Upper lobe of left lung (tissue), 6 donors: Measurements from ENCODE around the gene EIF2B5. TPM values are rescaled to one million over a fixed set of nuclear protein-coding genes. Genes with fewer than 3 reads are reported as not detected.
"Not testable (repeated sequence)": the region's sequence is repeated elsewhere in the genome, so short reads cannot be mapped to it uniquely, and the experiment has no call there.

Source experiments
- ATAC-seq, 2 donors: fragments of 200-7000 bp; cut with Tn5 transposase; one replicate each; pipeline ENCODE4 v1.9.1; 2022; ENCODE audit warnings: mild to moderate bottlenecking in 2 of 2, moderate library complexity in 2 of 2; ENCODE audit not compliant: low FRiP score in 2 of 2
- DNase-seq, 2 donors: peaks; one replicate each; pipeline ENCODE4 v3.0.0-alpha.2; 2019 to 2020
- H3K27ac ChIP-seq, 4 donors: fragments of 200-600 bp; sonication (generic); one replicate each; pipeline ENCODE4 v1.5.1; 2016 to 2019
- H3K27me3 ChIP-seq, 4 donors: fragments of 200-600 bp; sonication (generic); one replicate each; pipeline ENCODE4 v1.5.1; 2017 to 2019
- H3K36me3 ChIP-seq, 4 donors: fragments of 200-600 bp; sonication (generic); one replicate each; pipeline ENCODE4 v1.5.1; 2016 to 2019
- H3K4me1 ChIP-seq, 4 donors: fragments of 200-600 bp; sonication (generic); one replicate each; pipeline ENCODE4 v1.5.1; 2018 to 2019
- H3K4me3 ChIP-seq, 4 donors: fragments of 200-600 bp; sonication (generic); one replicate each; pipeline ENCODE4 v1.5.1; 2017 to 2019; ENCODE audit warnings: mild to moderate bottlenecking in 2 of 4, moderate library complexity in 1 of 4
- H3K9me3 ChIP-seq, 4 donors: fragments of 200-600 bp; sonication (generic); one replicate each; pipeline ENCODE4 v1.5.1; 2018 to 2019
- EP300 ChIP-seq, 4 donors: sonication (generic); formaldehyde crosslinking; IDR thresholded peaks; one replicate each; pipeline ENCODE4 v1.5.1; 2017; ENCODE audit warnings: antibody characterized with exemption in 4 of 4, control low read depth in 2 of 4
- POLR2A ChIP-seq, 4 donors: fragments of 450-650 bp; IDR thresholded peaks; one replicate each; pipeline ENCODE4 v1.5.1; 2016 to 2017; ENCODE audit warnings: antibody characterized with exemption in 4 of 4, mild to moderate bottlenecking in 2 of 4
- POLR2AphosphoS5 ChIP-seq, 2 donors: sonication (generic); formaldehyde crosslinking; IDR thresholded peaks; one replicate each; pipeline ENCODE4 v1.5.1; 2017; ENCODE audit warnings: antibody characterized with exemption in 2 of 2
- WGBS, 2 donors: methylation state at CpG; one replicate each; pipeline ENCODE4 v1.1.5; 2017 to 2018; 5-methylcytosine and 5-hydroxymethylcytosine counted together
- total RNA-seq, 6 donors: library from RNA; depleted of rRNA in 4 of 6; stranded (reverse); fragments of >200 nt in 4 of 6; gene quantifications; one replicate each; pipeline versions ENCODE4 v1.1.0 to v1.2.1, GENCODE V29; 2016 to 2021
- TF ChIP-seq, protein P1 (sequence below), 6 experiments: fragments of 450-650 bp in 4 of 6; fragments of 200-600 bp in 2 of 6; sonication (generic) in 2 of 6; IDR thresholded peaks; one replicate each; pipeline ENCODE4 v1.5.1; 2016 to 2019; ENCODE audit warnings: antibody characterized with exemption in 6 of 6
- donor health status: DM: no; HTN: no; CAD: no; lungs with moderate emphysema.
- donor health status: DM: no; HTN: yes; CAD: no; lungs with severe emphysema.

Gene EIF2B5
- total RNA-seq, 6 donors from 2014 or later: 31.4 to 37.6 (median 34.2) TPM

DNA sequence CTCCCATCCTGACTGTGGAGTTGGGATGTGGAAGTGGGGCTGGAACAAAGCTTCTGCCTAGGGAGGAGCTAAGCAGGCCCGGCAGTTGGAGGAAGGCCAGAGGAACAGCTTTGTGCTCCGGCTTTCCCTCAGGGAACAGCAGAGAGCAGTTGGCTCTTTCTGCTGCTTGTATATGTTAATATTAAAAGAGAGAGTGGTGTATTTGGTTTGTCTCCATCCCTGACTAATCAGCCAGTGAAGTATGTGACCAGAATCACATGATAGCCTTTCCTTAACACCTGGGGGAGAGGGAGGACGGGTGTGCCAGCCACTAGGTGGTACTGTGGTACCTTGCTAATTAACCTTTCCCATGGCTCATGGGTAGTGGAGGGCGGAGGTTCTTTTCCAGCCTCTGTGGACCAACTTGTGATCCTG is 10.0 kb downstream of the EIF2B5 start:
- Histone ChIP-seq H3K36me3 (peaks cover 28 to 67% (median 61%) of the 10 kb centered on the region in 4 donors), H3K27me3 (no peaks in the 10 kb centered on the region), H3K27ac (no peak overlapping the region), H3K4me1 (no peaks in the 10 kb centered on the region), H3K9me3 (no peaks in the 10 kb centered on the region), H3K4me3 (no peak overlapping the region)
- 47 to 55% methylated on average over 3 to 4 of the region's 4 CpGs for WGBS, 2 donors
- ATAC-seq: peak; percentile 51 to 81
- TF ChIP-seq POLR2AphosphoS5 (IDR thresholded peaks at IDR 0.05) (no peak), EP300 (IDR thresholded peaks at IDR 0.05) (no peak), POLR2A (IDR thresholded peaks at IDR 0.05) (no peak)
- TF ChIP-seq, protein P1, sequence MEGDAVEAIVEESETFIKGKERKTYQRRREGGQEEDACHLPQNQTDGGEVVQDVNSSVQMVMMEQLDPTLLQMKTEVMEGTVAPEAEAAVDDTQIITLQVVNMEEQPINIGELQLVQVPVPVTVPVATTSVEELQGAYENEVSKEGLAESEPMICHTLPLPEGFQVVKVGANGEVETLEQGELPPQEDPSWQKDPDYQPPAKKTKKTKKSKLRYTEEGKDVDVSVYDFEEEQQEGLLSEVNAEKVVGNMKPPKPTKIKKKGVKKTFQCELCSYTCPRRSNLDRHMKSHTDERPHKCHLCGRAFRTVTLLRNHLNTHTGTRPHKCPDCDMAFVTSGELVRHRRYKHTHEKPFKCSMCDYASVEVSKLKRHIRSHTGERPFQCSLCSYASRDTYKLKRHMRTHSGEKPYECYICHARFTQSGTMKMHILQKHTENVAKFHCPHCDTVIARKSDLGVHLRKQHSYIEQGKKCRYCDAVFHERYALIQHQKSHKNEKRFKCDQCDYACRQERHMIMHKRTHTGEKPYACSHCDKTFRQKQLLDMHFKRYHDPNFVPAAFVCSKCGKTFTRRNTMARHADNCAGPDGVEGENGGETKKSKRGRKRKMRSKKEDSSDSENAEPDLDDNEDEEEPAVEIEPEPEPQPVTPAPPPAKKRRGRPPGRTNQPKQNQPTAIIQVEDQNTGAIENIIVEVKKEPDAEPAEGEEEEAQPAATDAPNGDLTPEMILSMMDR (IDR thresholded peaks at IDR 0.05): peak in 3 of 6 experiments; percentile 39 to 54 (median 49)
- DNase-seq: peak in 1 of 2 donors; percentile 64

DNA sequence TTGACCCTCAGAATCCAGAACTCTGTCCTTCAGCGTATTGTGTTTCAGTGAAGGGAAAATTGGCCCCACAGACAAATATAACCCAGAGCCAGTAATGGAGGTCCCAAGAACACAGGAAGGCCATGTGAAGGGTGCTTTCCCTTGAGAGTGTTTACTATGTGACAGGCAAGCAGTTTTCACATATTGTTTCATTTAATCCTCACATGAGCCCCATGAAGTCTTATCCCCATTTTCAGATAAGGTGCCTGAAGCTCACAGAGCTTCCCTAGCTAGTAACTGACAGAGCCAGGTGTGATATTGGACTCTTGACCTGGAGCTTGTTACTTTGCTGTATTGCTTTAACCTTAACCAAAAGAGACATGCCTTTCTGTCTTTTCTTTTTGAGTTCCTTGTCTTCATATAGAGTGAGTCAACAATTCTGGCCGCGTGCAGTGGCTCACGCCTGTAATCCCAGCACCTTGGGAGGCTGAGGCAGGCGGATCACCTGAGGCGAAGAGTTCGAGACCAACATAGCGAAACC is 10.7 kb downstream of the EIF2B5 start:
- no peak overlapping the region for H3K4me3 ChIP-seq
- no peak overlapping the region for H3K27ac ChIP-seq
- DNase-seq: no peak
- H3K4me1 ChIP-seq: no peaks in the 10 kb centered on the region
- H3K36me3 ChIP-seq: peaks cover 23 to 60% (median 54%) of the 10 kb centered on the region in 4 donors
- no peak for TF ChIP-seq POLR2AphosphoS5 (IDR thresholded peaks at IDR 0.05)
- TF ChIP-seq POLR2A (IDR thresholded peaks at IDR 0.05): no peak
- TF ChIP-seq, protein P1 (IDR thresholded peaks at IDR 0.05): no peak
- TF ChIP-seq EP300 (IDR thresholded peaks at IDR 0.05): no peak
- WGBS, 2 donors: 89 to 98% methylated on average over 8 of the region's 8 CpGs
- ATAC-seq: no peak
- no peaks in the 10 kb centered on the region for H3K9me3 ChIP-seq
- no peaks in the 10 kb centered on the region for H3K27me3 ChIP-seq

DNA sequence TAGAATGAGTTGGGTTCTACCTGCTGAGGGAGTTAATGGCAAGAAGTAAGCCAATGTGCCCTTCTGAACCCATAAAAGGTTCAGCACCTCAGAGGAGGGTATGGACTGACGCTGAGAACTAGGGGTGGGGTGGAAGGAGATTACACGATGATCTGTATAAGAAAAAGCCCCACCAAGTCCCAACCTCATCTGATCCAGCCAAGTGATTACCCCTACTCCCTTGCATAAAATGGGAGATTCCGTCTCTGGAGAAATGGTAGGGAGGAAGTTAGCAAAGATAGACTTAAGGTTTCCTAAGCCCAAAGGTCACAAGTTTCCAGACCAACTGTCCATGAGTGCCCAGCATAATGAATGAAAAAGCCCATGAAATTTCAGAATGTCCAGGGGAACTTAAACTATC is 12.9 kb downstream of the EIF2B5 start:
- no peaks in the 10 kb centered on the region for H3K4me1 ChIP-seq
- peaks cover 5 to 37% (median 32%) of the 10 kb centered on the region in 4 donors for H3K36me3 ChIP-seq
- H3K9me3 ChIP-seq: no peaks in the 10 kb centered on the region
- ATAC-seq: no peak
- TF ChIP-seq POLR2A (IDR thresholded peaks at IDR 0.05) (no peak), EP300 (IDR thresholded peaks at IDR 0.05) (no peak), POLR2AphosphoS5 (IDR thresholded peaks at IDR 0.05) (no peak)
- TF ChIP-seq, protein P1 (IDR thresholded peaks at IDR 0.05): no peak
- no peak overlapping the region for H3K27ac ChIP-seq
- no peak overlapping the region for H3K4me3 ChIP-seq
- WGBS, 2 donors: 73 to 82% methylated on average over 3 of the region's 3 CpGs
- DNase-seq: no peak
- no peaks in the 10 kb centered on the region for H3K27me3 ChIP-seq

DNA sequence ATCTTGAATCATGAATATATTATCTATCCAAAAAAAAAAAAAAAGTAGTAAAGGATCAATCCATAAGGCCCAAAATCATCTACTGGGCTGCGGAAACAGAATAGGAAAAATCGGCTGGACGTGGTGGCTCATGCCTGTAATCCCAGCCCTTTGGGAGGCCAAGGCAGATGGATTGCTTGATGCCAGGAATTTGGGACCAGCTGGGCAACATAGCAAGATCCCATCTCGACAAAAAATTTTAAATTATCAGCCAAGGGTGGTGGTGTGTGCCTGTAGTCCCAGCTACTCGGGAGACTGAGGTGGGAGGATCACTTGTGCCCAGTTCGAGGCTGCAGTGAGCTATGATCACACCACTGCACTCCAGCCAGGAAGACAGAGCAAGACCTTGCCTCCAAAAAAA is 14.0 kb downstream of the EIF2B5 start:
- no peak for ATAC-seq
- TF ChIP-seq, protein P1 (IDR thresholded peaks at IDR 0.05): no peak
- TF ChIP-seq EP300 (IDR thresholded peaks at IDR 0.05): no peak
- no peak for TF ChIP-seq POLR2A (IDR thresholded peaks at IDR 0.05)
- no peak for TF ChIP-seq POLR2AphosphoS5 (IDR thresholded peaks at IDR 0.05)
- Histone ChIP-seq H3K27me3 (no peaks in the 10 kb centered on the region), H3K4me1 (peaks cover 0 to 5% (median 2%) of the 10 kb centered on the region in 4 donors), H3K36me3 (peaks cover 0 to 27% (median 22%) of the 10 kb centered on the region in 4 donors), H3K27ac (no peak overlapping the region), H3K9me3 (no peaks in the 10 kb centered on the region), H3K4me3 (no peak overlapping the region)
- 94 to 98% methylated on average over 6 of the region's 6 CpGs for WGBS, 2 donors
- DNase-seq: no peak

DNA sequence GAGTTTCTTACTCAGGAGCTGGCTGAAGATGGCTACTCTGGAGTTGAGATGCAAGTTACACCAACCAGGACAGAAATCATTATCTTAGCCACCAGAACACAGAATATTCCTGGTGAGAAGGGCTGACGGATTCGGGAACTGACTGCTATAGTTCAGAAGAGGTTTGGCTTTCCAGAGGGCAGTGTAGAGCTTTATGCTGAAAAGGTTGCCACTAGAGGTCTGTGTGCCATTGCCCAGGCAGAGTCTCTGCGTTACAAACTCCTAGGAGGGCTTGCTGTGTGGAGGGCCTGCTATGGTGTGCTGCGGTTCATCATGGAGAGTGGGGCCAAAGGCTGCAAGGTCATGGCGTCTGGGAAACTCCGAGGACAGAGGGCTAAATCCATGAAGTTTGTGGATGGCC is 14.6 kb downstream of the EIF2B5 start:
- Histone ChIP-seq H3K36me3 (peaks cover 0 to 20% (median 15%) of the 10 kb centered on the region in 4 donors), H3K4me1 (peaks cover 3 to 10% (median 5%) of the 10 kb centered on the region in 4 donors)
- H3K27ac ChIP-seq, H3K27me3 ChIP-seq, ATAC-seq, H3K4me3 ChIP-seq, H3K9me3 ChIP-seq, DNase-seq: not testable (repeated sequence)
- WGBS, 2 donors: 76 to 88% methylated on average over 6 of the region's 6 CpGs
